ENCODE results near the gene FHIT.

- TF ChIP-seq CTCF (IDR thresholded peaks at IDR 0.05), result no peak
- TF ChIP-seq POLR2A (IDR thresholded peaks at IDR 0.05), result no peak
- TF ChIP-seq EP300 (IDR thresholded peaks at IDR 0.05; ENCODE audit: low read depth), result no peak
These were observed 851.1 kb downstream of the FHIT start for GRCh38 chr3:60399861-60400845.

All from transverse colon (tissue), 3 donors.